HUES48 (cell line): Measurements from ENCODE around the gene PDLIM7.

Experiments used
- H3K27ac ChIP-seq: one replicate; pipeline ENCODE4 v1.7.0; 2013; ENCODE audit warnings: low read depth, low read length, inconsistent platforms
- H3K27me3 ChIP-seq: 2 replicates; pipeline ENCODE4 v1.6.1; 2013; ENCODE audit warnings: mild to moderate bottlenecking, low read length; ENCODE audit not compliant: control insufficient read depth, insufficient read depth
- H3K36me3 ChIP-seq: 2 replicates; pipeline ENCODE4 v1.6.1; 2013; ENCODE audit warnings: low read length; ENCODE audit not compliant: control insufficient read depth, insufficient read depth
- H3K4me1 ChIP-seq: 2 replicates; pipeline ENCODE4 v1.6.1; 2013; ENCODE audit warnings: mild to moderate bottlenecking, low read length; ENCODE audit not compliant: control insufficient read depth, insufficient read depth
- H3K4me3 ChIP-seq: 2 replicates; pipeline ENCODE4 v1.5.1; 2013; ENCODE audit warnings: mild to moderate bottlenecking, low read depth, low read length
- H3K9ac ChIP-seq: 2 replicates; pipeline ENCODE4 v1.6.1; 2013; ENCODE audit warnings: mild to moderate bottlenecking, low read depth, low read length, moderate library complexity
- H3K9me3 ChIP-seq: 2 replicates; pipeline ENCODE4 v1.6.1; 2013; ENCODE audit warnings: low read length; ENCODE audit not compliant: control insufficient read depth, insufficient read depth

Gene PDLIM7

GRCh38 chr5:177452688-177453638 lies 44.4 kb downstream of the PDLIM7 start:
- Histone ChIP-seq H3K36me3 (peaks cover 10% of the 10 kb centered on the region), H3K27ac (no peak overlapping the region), H3K4me3 (no peak overlapping the region), H3K4me1 (peaks cover 28% of the 10 kb centered on the region), H3K27me3 (peaks cover 17% of the 10 kb centered on the region), H3K9me3 (no peaks in the 10 kb centered on the region), H3K9ac (no peak overlapping the region)

- Histone ChIP-seq H3K27me3 (peaks cover 21% of the 10 kb centered on the region), H3K4me3 (no peak overlapping the region), H3K9ac (no peak overlapping the region), H3K4me1 (peaks cover 29% of the 10 kb centered on the region), H3K36me3 (no peaks in the 10 kb centered on the region), H3K27ac (no peak overlapping the region), H3K9me3 (no peaks in the 10 kb centered on the region)
These were observed 46.6 kb downstream of the PDLIM7 start for GRCh38 chr5:177450667-177451424.

DNA sequence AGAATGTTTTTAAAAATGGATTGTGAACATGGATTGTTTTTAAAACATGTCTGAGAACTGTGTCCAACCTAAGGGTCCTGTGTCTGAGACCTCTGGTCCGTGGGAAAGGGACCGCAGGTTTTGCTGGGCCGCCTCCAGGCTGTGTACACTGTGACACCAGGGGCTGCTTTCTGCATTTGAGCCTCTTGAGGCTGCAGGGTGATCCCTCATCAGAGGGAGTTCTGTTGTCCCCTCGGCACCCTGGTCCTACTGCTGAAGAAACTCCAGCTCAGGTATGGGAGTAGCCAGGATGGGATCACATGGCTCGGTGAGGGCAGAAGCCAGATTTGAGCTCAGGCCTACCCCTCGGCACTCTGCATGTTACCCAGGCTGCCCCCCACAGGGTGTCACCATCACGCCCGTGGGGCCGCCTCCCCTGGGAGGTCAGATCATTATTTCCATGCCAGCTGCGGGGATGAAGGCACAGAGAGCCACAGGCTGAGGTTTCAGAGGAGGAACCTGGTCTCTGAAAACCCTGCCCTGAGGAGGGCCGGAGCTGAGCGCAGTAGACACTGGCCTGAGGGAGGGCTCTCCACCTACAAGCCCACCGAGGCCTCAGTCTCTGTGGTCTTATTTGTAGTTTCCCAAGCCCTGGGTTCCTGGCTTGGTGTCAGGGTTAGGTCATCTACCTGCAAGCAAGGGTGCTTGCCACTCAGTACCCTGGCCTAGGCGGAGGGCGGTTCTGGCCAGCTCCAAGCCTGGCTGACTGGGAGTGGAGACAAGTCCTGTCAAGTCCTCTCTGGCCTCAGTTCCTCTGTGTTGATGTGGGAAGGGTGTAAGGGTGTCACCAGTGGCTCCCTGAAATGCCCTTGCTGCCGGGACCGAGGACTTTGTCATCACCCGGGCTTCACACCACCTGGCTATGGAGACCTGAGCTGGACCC lies 48.0 kb downstream of the PDLIM7 start:
- H3K36me3 ChIP-seq, result no peaks in the 10 kb centered on the region
- H3K9ac ChIP-seq, result no peak overlapping the region
- peaks cover 32% of the 10 kb centered on the region for H3K4me1 ChIP-seq
- no peak overlapping the region for H3K4me3 ChIP-seq
- H3K27me3 ChIP-seq, result peaks cover 31% of the 10 kb centered on the region
- H3K9me3 ChIP-seq, result no peaks in the 10 kb centered on the region
- H3K27ac ChIP-seq, result no peak overlapping the region

DNA sequence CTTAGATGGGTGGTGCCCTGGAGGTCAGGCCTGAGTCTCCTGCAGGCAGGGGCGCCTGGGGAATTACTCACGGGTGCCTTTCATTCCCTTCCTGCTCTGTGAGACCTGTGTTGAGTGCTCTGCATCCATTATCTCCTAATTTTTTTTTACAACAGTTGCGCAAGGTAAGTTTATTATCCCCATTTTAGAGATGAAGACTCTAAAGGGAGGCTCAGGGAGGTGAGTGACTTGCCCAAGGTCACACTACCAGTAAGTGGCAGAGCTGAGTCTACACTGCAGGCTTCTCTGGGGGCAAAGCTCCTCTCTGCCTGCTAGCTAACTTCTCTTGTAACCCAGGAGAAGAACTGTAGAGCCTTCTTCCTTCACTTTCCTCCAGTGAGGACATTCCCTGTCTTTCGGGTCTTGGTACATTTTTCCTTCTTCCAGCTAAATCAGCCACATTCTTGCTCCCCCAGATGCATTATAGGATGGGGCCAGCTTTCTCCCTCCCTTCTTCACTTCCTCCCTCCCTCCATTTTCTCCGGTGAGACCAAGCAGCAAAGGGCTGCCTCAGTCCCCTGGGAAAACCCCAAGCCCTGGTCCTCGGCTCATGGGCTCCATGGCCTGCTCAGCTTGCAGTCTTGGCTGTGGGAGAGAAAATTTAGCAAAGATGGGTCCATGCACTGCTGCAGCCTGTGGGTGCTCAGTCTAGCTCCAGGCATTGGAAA lies 49.0 kb downstream of the PDLIM7 start:
- Histone ChIP-seq H3K9ac (peak overlapping the region; percentile 67; the same call in 1 of the 2 replicates), H3K4me3 (peak overlapping the region; percentile 57; the same call in 1 of the 2 replicates), H3K9me3 (no peaks in the 10 kb centered on the region), H3K27ac (peak overlapping the region; percentile 88), H3K36me3 (no peaks in the 10 kb centered on the region), H3K27me3 (peaks cover 26% of the 10 kb centered on the region), H3K4me1 (peaks cover 26% of the 10 kb centered on the region)

GRCh38 chr5:177447611-177448243 lies 49.7 kb downstream of the PDLIM7 start:
- Histone ChIP-seq H3K36me3 (no peaks in the 10 kb centered on the region), H3K9ac (peak overlapping the region; percentile 67), H3K4me1 (peaks cover 24% of the 10 kb centered on the region), H3K4me3 (peak overlapping the region; percentile 57), H3K9me3 (no peaks in the 10 kb centered on the region), H3K27me3 (peaks cover 21% of the 10 kb centered on the region), H3K27ac (peak overlapping the region; percentile 88)

DNA sequence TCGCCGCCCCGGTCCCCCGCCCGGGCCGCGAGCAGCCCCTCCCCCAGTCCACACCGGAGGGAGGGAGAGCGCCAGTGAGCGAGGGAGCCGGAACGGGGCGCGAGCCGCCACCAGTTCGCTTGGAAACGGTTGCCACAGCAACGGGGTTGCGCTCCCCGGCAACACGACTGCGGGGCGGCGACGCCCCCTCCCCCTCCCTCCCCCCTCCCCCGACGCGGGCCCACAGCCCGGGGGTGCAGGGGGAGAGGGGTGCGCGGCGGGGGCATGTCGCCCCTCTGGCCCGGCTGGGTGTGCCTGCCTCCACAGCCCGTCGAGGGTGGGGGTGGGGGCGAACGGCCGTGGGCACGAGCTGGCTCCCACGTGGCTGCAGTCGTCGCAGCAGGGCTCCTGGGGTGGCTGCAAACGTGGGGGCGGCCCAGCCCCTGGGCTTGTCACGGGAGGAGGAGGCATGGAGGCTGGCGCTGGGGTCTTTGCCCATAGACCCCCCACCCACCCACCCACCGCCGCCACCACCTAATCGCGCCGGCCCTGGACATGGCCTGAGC lies 50.3 kb downstream of the PDLIM7 start:
- Histone ChIP-seq H3K27ac (peak overlapping the region; percentile 88), H3K36me3 (peaks cover 5% of the 10 kb centered on the region; the same call in 1 of the 2 replicates), H3K9ac (peak overlapping the region; percentile 73; the same call in 1 of the 2 replicates), H3K4me1 (peaks cover 21% of the 10 kb centered on the region), H3K9me3 (no peaks in the 10 kb centered on the region), H3K27me3 (peaks cover 21% of the 10 kb centered on the region), H3K4me3 (peak overlapping the region; percentile 80)

- peaks cover 21% of the 10 kb centered on the region for H3K27me3 ChIP-seq
- H3K4me3 ChIP-seq, result peak within 1 kb of the TSS; percentile 80
- peaks cover 21% of the 10 kb centered on the region for H3K4me1 ChIP-seq
- peak within 1 kb of the TSS; percentile 73 for H3K9ac ChIP-seq
- H3K36me3 ChIP-seq, result peaks cover 5% of the 10 kb centered on the region; the same call in 1 of the 2 replicates
- H3K9me3 ChIP-seq, result no peaks in the 10 kb centered on the region
- peak within 1 kb of the TSS; percentile 88 for H3K27ac ChIP-seq
These were observed 51.0 kb downstream of the PDLIM7 start, which contains the start of gene PRR7 for GRCh38 chr5:177446200-177447065. Gene PRR7 (plus strand): TSS chr5:177446814. CDS start chr5:177455068, 8,254 bp downstream.

- H3K9me3 ChIP-seq, result no peaks in the 10 kb centered on the region
These were observed 51.5 kb downstream of the PDLIM7 start for GRCh38 chr5:177445917-177446199.

More at GRCh38 chr5:177445917-177446199, 51.5 kb downstream of the PDLIM7 start:
- Histone ChIP-seq H3K4me1 (peaks cover 21% of the 10 kb centered on the region), H3K27ac (no peak overlapping the region), H3K36me3 (peaks cover 5% of the 10 kb centered on the region; the same call in 1 of the 2 replicates), H3K9ac (no peak overlapping the region), H3K4me3 (peak overlapping the region; percentile 80), H3K27me3 (peaks cover 19% of the 10 kb centered on the region)
